ENCODE measurements around the gene STXBP6.

- TF ChIP-seq CTCF (conservative IDR thresholded peaks at IDR 0.05; ENCODE audit: low read depth in 2 of 2), result no peak
- no peak for TF ChIP-seq EZH2phosphoT487 (IDR thresholded peaks at IDR 0.05; ENCODE audit: unreplicated experiment)
- TF ChIP-seq REST (IDR thresholded peaks at IDR 0.05; ENCODE audit: unreplicated experiment), result no peak
- no peak for TF ChIP-seq EZH2 (IDR thresholded peaks at IDR 0.05; ENCODE audit: low read depth, unreplicated experiment)
- TF ChIP-seq POLR2AphosphoS5 (IDR thresholded peaks at IDR 0.05; ENCODE audit: low read depth), result no peak
- TF ChIP-seq STAT1 (IDR thresholded peaks at IDR 0.05; ENCODE audit: unreplicated experiment), result no peak
These were observed 67.3 kb downstream of the STXBP6 start for GRCh38 chr14:24982472-24983155.

All from GM23338 (cell line).